SU-DHL-6 (cell line): ENCODE results near the gene CBLB.

ENCODE experiments used
- EZH2phosphoT487 ChIP-seq: fragments of 200-600 bp; sonication (generic), shearing (Covaris generic); conservative IDR thresholded peaks from 2 replicates; pipeline ENCODE4 v1.6.1; 2018; ENCODE audit warnings: mild to moderate bottlenecking, antibody characterized with exemption, low read length, moderate library complexity, mixed read lengths
- TF ChIP-seq, protein P1 (sequence below): fragments of 200-600 bp; sonication (generic); IDR thresholded peaks from one replicate; pipeline ENCODE4 v1.5.1; 2017; ENCODE audit warnings: antibody characterized with exemption, mild to moderate bottlenecking, low read length, moderate library complexity; ENCODE audit not compliant: insufficient read depth, poor library complexity, severe bottlenecking

DNA sequence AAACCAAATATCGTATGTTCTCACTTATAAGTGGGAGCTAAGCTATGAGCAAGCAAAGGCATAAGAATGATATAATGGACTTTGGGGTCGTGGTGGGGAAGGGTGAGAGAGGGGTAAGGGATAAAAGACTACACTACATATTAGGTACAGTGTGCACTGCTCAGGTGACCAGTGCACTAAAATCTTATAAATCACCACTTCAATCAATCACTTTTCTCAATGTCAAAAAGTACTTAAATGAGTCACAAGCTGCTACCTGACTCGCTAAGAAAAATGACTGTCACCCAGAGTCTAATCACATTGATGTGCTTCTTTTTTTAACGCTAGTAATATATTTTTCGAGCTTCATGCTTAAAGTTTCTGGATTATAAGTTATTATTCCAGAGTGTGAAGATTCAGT lies 95.5 kb downstream of the CBLB start:
- TF ChIP-seq, protein P1, sequence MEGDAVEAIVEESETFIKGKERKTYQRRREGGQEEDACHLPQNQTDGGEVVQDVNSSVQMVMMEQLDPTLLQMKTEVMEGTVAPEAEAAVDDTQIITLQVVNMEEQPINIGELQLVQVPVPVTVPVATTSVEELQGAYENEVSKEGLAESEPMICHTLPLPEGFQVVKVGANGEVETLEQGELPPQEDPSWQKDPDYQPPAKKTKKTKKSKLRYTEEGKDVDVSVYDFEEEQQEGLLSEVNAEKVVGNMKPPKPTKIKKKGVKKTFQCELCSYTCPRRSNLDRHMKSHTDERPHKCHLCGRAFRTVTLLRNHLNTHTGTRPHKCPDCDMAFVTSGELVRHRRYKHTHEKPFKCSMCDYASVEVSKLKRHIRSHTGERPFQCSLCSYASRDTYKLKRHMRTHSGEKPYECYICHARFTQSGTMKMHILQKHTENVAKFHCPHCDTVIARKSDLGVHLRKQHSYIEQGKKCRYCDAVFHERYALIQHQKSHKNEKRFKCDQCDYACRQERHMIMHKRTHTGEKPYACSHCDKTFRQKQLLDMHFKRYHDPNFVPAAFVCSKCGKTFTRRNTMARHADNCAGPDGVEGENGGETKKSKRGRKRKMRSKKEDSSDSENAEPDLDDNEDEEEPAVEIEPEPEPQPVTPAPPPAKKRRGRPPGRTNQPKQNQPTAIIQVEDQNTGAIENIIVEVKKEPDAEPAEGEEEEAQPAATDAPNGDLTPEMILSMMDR: no peak
- no peak for TF ChIP-seq EZH2phosphoT487
